Cardiac septum (tissue), 1 donor: ENCODE data around the gene SLC27A6. TPM values are rescaled to one million over a fixed set of nuclear protein-coding genes. Genes with fewer than 3 reads are reported as not detected.
"Not testable (repeated sequence)": the region's sequence is repeated elsewhere in the genome, so short reads cannot be mapped to it uniquely, and the experiment has no call there.

ENCODE experiments used
- DNase-seq: peaks from one replicate; pipeline ENCODE4 v3.0.0-alpha.2; 2020; ENCODE audit warnings: low spot score
- intact Hi-C: fragments of 100-400 bp; cut with DNase I; formaldehyde crosslinking; loops from one replicate; pipeline ENCODE4 v1.14.0; 2022
- total RNA-seq: library from RNA; stranded (reverse); fragmentation: NEBNext Ultra II Directional; extraction: Animal tissue kit (Norgen Biotek cat#: 25700); gene quantifications from one replicate; pipeline ENCODE4 v1.2.1, GENCODE V29; 2021
- donor health status: DM: no; HTN: no; CAD: no.

Gene SLC27A6
- total RNA-seq, 1 donor from 2014 or later = 64.4 TPM

- no peak for DNase-seq
- intact Hi-C loops = no loop called here
Measured at GRCh38 chr5:128984480-128984879, 19.2 kb downstream of the SLC27A6 start.

GRCh38 chr5:128988476-128988875 lies 23.2 kb downstream of the SLC27A6 start:
- DNase-seq = no peak
- intact Hi-C loops = no loop called here

DNA sequence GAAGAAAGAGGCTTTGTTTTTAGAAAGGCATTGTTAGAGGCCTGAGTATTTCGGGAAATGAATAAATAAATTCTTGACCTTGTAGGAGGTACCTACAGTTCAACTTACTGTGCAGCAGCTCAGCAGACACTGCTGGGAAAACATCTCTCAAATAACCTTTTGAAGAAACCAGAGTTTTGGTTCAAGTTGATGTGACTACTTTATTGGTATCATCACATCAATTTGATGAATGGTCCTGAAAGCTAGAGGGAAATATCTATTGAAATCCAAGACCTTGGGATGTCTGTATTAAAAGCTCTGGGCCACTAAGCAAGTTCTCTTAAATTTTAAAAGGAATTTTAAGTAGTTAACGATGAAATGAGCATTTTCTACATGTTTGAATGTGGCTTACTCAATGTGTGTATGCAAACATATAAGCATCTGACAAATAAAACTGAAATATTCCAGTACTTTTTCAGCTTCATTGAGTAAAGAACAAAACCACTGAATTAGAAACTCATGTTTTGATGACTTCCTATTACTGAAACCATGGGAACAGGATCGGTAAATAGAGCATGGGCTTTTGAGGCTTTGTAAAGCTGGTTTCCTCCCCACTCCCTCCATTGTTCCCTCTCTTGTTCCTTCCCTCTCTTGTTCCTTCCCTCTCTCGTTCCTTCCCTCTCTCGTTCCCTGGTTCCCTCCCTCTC lies 36.7 kb downstream of the SLC27A6 start:
- DNase-seq = no peak
- intact Hi-C loops = no loop called here

- DNase-seq = no peak
- intact Hi-C loops = no loop called here
Measured at GRCh38 chr5:129002527-129002842, 37.2 kb downstream of the SLC27A6 start.

DNA sequence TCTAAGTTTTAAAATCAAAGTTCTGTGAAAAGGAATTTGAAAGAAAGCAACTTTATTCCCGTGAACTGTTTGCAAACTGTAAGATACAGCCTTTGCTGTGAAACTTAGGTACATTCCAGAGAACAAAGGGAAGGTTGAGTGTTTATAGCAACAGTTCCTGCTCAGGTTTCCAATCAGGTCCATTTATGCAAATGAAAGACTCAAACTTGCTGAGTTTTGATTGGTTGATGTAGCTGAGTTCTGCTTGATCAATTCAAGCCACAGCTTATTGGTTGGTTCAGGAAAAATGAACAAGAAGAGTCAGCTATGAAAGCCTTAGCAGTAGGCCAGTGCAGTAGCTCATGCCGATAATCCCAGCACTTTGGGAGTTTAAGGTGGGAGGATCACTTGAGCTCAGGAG lies 37.9 kb downstream of the SLC27A6 start:
- no peak for DNase-seq

GRCh38 chr5:129014185-129014584 lies 48.9 kb downstream of the SLC27A6 start:
- intact Hi-C loops = no loop called here
- no peak for DNase-seq

More for the DNA sequence above, 37.9 kb downstream of the SLC27A6 start:
- intact Hi-C loops = no loop called here

DNA sequence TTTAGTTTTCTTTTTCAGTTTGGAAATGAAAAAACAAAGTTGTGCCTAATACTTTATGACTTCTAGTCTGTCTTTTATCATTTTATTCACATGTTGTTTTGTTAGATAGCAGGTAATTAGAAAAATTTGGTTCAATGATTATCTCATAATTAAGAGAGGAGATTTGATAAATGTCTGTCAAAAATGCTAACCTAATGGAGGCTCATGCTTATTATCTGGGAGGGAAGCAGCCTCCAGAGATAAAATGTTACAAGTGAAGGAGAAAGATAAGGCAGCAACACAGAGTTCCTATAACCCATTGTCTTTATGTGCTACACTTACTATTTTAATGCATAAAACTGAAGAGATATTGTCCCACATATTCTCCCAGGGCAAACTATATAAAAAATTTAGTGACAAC lies 53.5 kb downstream of the SLC27A6 start:
- intact Hi-C loops = no loop called here
- DNase-seq = no peak

GRCh38 chr5:129019401-129019908 lies 54.2 kb downstream of the SLC27A6 start:
- intact Hi-C loops = no loop called here
- no peak for DNase-seq

DNA sequence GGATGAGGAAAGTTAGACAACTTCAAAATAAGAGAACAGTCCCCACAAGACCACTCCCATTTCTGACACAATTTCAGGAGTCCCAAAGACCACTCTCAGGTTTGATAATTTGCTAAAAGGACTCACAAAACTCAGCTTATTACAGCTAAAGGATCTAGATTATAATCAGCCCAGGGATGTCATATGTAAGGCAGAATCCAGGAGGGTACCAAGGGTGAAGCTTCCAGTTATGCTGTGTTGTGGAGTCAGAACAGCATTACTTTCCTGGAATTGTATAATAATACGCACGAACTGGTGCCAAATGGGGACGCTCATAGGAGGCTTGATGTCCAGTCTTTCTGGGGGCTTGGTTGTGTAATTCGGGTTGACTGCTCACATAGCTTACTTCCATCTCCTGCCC lies 55.4 kb downstream of the SLC27A6 start:
- no peak for DNase-seq

GRCh38 chr5:129021744-129022143 lies 56.5 kb downstream of the SLC27A6 start:
- no peak for DNase-seq

More for the DNA sequence above, 55.4 kb downstream of the SLC27A6 start:
- intact Hi-C loops = no loop called here

DNA sequence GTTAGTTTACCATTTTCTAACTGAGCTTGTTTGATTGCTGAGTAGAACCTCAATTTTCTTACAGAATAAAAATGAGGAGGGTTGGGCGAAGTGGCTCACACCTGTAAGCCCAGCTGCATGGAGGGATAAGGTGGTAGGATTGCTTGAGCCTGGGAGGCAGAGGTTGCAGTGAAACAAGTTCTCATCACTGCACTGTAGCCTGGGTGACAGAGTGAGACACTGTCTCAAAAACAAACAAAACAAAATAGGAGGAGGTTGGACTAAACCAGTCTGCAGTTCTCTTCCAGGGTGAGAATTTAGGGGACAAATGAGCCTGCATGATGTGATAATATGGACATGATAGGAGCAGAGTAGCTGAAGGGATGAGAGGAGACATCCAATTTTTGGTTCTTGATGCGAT lies 57.3 kb downstream of the SLC27A6 start:
- no peak for DNase-seq
- intact Hi-C loops = no loop called here

More at GRCh38 chr5:129021744-129022143, 56.5 kb downstream of the SLC27A6 start:
- intact Hi-C loops = no loop called here

- intact Hi-C loops = no loop called here
- no peak for DNase-seq
Measured at GRCh38 chr5:129027260-129027659, 62.0 kb downstream of the SLC27A6 start.

- intact Hi-C loops = no loop called here
- DNase-seq = no peak
Measured at GRCh38 chr5:129031886-129032683, 66.8 kb downstream of the SLC27A6 start.

DNA sequence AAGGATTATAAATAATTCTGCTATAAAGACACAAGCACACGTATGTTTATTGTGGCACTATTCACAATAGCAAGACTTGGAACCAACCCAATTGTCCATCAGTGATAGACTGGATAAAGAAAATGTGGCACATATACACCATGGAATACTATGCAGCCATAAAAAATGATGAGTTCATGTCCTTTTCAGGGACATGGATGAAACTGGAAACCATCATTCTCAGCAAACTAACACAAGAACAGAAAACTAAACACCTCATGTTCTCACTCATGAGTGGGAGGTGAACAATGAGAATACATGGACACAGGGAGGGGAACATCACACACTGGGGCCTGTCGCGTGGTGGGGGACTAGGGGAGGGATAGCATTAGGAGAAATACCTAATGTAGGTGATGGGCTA lies 71.0 kb downstream of the SLC27A6 start:
- DNase-seq, intact Hi-C loops: not testable (repeated sequence)

DNA sequence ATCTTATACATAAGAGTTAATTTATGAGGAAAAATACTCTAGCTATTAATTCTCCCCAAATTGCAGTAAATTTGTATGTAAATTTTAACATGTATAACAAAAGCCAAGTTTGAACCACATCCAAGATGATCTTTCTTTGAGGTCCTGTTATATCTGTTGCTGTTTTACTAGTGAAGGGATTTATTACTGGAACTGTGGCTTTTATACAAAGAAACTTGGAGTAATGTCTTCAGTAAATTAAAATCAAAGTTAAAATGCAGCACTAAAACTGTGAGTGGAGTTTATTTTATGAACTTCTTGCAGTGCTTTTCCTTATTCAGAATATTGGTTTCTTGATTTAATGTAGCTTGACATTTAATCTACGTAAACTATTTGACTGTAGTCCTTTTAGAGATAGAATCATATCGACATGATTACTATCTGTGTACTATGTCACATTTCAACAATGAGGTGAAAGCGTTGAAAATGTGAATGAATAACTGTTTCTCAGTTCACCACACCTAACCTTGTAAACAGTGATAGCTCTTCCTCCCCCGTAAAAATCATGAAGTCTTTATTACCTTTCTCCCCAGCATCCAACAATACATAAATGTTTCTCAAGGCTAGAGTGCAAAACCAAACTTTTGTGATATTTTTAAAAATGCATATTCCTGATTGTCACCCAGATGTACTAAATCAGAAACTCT lies 76.1 kb downstream of the SLC27A6 start:
- intact Hi-C loops = no loop called here
- no peak for DNase-seq

- intact Hi-C loops = no loop called here
- no peak for DNase-seq
Measured at GRCh38 chr5:129042306-129042705, 77.0 kb downstream of the SLC27A6 start.

DNA sequence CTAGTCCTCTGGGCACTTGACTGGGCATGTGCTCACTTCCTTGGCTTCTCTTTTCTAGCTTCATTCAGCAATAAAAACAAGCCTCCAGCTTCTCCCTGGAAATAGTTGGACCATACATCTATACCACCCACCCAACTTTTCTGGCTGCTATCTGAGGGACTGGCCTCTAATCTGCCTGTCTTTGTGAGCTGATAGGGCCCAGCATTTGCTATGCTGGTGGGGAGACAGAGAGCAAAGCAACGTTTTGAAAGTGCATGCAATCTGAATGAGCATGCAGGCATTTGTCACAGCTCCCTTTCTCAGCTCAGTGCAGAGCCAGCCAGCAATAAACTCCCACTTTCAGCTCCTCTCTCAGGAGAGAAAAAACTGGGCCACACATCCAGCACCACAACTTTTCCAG lies 78.6 kb downstream of the SLC27A6 start:
- no peak for DNase-seq
- intact Hi-C loops = no loop called here

- DNase-seq = no peak
- intact Hi-C loops = no loop called here
Measured at GRCh38 chr5:129046151-129046550, 80.9 kb downstream of the SLC27A6 start.

GRCh38 chr5:129048509-129048908 lies 83.2 kb downstream of the SLC27A6 start:
- intact Hi-C loops = no loop called here
- no peak for DNase-seq

DNA sequence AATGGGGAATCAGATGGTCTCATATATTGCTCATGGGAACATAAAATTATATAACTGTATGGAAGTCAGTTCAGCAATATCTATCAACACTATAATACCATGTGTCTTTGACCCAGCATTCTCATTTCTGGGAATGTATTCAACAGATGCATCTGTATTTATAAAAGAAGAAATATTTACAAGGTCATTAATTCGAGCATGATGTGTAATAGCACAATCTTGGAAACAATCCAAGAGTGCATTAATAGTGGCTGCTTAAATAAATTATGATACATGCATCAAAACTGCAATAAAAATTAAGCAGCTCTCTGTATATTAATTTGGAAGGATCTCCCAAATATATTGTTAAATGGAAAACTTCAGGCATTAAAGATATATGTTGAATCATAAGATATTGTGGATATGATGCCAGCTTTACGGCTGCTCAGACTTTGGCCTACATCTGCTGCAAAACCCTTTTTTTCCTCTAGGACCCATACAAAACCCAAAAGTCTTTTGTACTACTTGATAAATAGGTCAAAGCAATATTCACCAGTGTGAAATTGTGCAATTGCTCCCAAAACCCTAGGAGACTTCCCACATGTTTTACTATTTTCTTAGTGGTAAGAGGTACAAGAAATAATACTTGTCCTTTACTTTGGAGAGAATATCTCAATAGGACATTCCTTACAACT lies 84.0 kb downstream of the SLC27A6 start:
- intact Hi-C loops = no loop called here
- DNase-seq = no peak
